Measurements from ENCODE around the gene USP48. TPM values are rescaled to one million over a fixed set of nuclear protein-coding genes. Genes with fewer than 3 reads are reported as not detected.

The USP48 gene
- total and polyA plus RNA-seq, 10 of the 15 experiments (the other 5 are each of a cell fraction or from before 2014, with no cell fraction given) = 21.2 to 115 (median 75.5) TPM

GRCh38 chr1:21774835-21775549 is 8.0 kb downstream of the USP48 start:
- peak overlapping the region; percentile 56; the same call in 1 of the 2 replicates for H3K4me2 ChIP-seq (ENCODE audit: control insufficient read depth, insufficient read depth)
- peak overlapping the region; percentile 59 for H3K27ac ChIP-seq (ENCODE audit: control insufficient read depth, insufficient read depth)
- peaks cover 2% of the 10 kb centered on the region; the same call in 2 of the 3 replicates for H3K9me3 ChIP-seq (replicated peaks; ENCODE audit: control insufficient read depth, insufficient read depth, low read length)
- BruUV-seq (replicated peaks) = no TSS peak
- DNase-seq (ENCODE audit: low read depth, low spot score) = no peak
- no peak overlapping the region for H2AFZ ChIP-seq (ENCODE audit: control insufficient read depth, low read depth, low read length)
- RAD21 ChIA-PET (ENCODE audit: unreplicated experiment) = interaction anchor here (0.7 to 1.8 kb wide), 3 partner anchors 8 to 111 kb away, joined by 3 to 15 read pairs (median 6); no protein-coding TSS in a partner anchor
- no peak overlapping the region for H3K9ac ChIP-seq (ENCODE audit: control insufficient read depth, insufficient read depth, low read length)
- no peaks in the 10 kb centered on the region for H4K20me1 ChIP-seq (ENCODE audit: control insufficient read depth, insufficient read depth)
- peaks cover 15% of the 10 kb centered on the region for H3K4me1 ChIP-seq (ENCODE audit: control insufficient read depth, insufficient read depth, low read length)
- no peak for ATAC-seq
- no peak overlapping the region for H3K4me3 ChIP-seq
- TF ChIP-seq STAT1 (conservative IDR thresholded peaks at IDR 0.05) = no peak
- TF ChIP-seq, protein P1, sequence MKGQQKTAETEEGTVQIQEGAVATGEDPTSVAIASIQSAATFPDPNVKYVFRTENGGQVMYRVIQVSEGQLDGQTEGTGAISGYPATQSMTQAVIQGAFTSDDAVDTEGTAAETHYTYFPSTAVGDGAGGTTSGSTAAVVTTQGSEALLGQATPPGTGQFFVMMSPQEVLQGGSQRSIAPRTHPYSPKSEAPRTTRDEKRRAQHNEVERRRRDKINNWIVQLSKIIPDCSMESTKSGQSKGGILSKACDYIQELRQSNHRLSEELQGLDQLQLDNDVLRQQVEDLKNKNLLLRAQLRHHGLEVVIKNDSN (IDR thresholded peaks at IDR 0.05; ENCODE audit: borderline replicate concordance, extremely low read length, insufficient read depth, low read depth, low read length) = no peak
- TF ChIP-seq, protein P2, sequence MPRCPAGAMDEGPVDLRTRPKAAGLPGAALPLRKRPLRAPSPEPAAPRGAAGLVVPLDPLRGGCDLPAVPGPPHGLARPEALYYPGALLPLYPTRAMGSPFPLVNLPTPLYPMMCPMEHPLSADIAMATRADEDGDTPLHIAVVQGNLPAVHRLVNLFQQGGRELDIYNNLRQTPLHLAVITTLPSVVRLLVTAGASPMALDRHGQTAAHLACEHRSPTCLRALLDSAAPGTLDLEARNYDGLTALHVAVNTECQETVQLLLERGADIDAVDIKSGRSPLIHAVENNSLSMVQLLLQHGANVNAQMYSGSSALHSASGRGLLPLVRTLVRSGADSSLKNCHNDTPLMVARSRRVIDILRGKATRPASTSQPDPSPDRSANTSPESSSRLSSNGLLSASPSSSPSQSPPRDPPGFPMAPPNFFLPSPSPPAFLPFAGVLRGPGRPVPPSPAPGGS (IDR thresholded peaks at IDR 0.05; ENCODE audit: borderline replicate concordance, insufficient read depth, low read depth, low read length, poor library complexity, severe bottlenecking) = no peak
- TF ChIP-seq, protein P3, sequence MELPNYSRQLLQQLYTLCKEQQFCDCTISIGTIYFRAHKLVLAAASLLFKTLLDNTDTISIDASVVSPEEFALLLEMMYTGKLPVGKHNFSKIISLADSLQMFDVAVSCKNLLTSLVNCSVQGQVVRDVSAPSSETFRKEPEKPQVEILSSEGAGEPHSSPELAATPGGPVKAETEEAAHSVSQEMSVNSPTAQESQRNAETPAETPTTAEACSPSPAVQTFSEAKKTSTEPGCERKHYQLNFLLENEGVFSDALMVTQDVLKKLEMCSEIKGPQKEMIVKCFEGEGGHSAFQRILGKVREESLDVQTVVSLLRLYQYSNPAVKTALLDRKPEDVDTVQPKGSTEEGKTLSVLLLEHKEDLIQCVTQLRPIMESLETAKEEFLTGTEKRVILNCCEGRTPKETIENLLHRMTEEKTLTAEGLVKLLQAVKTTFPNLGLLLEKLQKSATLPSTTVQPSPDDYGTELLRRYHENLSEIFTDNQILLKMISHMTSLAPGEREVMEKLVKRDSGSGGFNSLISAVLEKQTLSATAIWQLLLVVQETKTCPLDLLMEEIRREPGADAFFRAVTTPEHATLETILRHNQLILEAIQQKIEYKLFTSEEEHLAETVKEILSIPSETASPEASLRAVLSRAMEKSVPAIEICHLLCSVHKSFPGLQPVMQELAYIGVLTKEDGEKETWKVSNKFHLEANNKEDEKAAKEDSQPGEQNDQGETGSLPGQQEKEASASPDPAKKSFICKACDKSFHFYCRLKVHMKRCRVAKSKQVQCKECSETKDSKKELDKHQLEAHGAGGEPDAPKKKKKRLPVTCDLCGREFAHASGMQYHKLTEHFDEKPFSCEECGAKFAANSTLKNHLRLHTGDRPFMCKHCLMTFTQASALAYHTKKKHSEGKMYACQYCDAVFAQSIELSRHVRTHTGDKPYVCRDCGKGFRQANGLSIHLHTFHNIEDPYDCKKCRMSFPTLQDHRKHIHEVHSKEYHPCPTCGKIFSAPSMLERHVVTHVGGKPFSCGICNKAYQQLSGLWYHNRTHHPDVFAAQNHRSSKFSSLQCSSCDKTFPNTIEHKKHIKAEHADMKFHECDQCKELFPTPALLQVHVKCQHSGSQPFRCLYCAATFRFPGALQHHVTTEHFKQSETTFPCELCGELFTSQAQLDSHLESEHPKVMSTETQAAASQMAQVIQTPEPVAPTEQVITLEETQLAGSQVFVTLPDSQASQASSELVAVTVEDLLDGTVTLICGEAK (IDR thresholded peaks at IDR 0.05; ENCODE audit: borderline replicate concordance) = no peak
- no peak for TF ChIP-seq POLR2AphosphoS2 (IDR thresholded peaks at IDR 0.05; ENCODE audit: low read depth, low read length)
- TF ChIP-seq SIX5 (IDR thresholded peaks at IDR 0.05; ENCODE audit: low read depth, low read length, severe bottlenecking) = no peak
- TF ChIP-seq TAF1 (IDR thresholded peaks at IDR 0.05; ENCODE audit: borderline replicate concordance, low read depth, low read length) = no peak
- no peak for TF ChIP-seq NFYB (IDR thresholded peaks at IDR 0.05; ENCODE audit: insufficient read depth, low read depth, low read length)
- no peak for TF ChIP-seq CHD2 (IDR thresholded peaks at IDR 0.05; ENCODE audit: borderline replicate concordance, low read depth, low read length)
- no peak for TF ChIP-seq ZBED1 (IDR thresholded peaks at IDR 0.05; ENCODE audit: borderline replicate concordance)
- TF ChIP-seq, protein P4, sequence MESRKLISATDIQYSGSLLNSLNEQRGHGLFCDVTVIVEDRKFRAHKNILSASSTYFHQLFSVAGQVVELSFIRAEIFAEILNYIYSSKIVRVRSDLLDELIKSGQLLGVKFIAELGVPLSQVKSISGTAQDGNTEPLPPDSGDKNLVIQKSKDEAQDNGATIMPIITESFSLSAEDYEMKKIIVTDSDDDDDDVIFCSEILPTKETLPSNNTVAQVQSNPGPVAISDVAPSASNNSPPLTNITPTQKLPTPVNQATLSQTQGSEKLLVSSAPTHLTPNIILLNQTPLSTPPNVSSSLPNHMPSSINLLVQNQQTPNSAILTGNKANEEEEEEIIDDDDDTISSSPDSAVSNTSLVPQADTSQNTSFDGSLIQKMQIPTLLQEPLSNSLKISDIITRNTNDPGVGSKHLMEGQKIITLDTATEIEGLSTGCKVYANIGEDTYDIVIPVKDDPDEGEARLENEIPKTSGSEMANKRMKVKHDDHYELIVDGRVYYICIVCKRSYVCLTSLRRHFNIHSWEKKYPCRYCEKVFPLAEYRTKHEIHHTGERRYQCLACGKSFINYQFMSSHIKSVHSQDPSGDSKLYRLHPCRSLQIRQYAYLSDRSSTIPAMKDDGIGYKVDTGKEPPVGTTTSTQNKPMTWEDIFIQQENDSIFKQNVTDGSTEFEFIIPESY (IDR thresholded peaks at IDR 0.05) = peak; percentile 75; the same call in 1 of the 2 replicates
- no peak for TF ChIP-seq BACH1 (IDR thresholded peaks at IDR 0.05; ENCODE audit: borderline replicate concordance)
- TF ChIP-seq POLR2AphosphoS5 (IDR thresholded peaks at IDR 0.05; ENCODE audit: low read length) = peak; percentile 39; the same call in 1 of the 2 replicates
- FAIRE-seq = no peak
- intact Hi-C loops (cut with micrococcal nuclease; ENCODE audit: unreplicated experiment) (no loop called here), in situ Hi-C loops (cut with MboI) (loop anchor here (25.0 kb wide), 1 partner anchor 1812 kb away; no protein-coding TSS in a partner anchor)
- H3K36me3 ChIP-seq (ENCODE audit: control insufficient read depth in 2 of 2, insufficient read depth in 2 of 2, low read length in 1 of 2) = peaks cover 0 to 3% of the 10 kb centered on the region in 2 experiments; a peak in 2 of 4 replicates
- POLR2A ChIA-PET = interaction anchor here (7.8 kb wide), 1 partner anchor 11 kb away, joined by 102 read pairs; no protein-coding TSS in a partner anchor
- SMC1A ChIA-PET (ENCODE audit: uncharacterized antibody, unreplicated experiment) = interaction anchor here (1.2 to 7.5 kb wide), 2 partner anchors 12 to 28 kb away, joined by 3 to 100 read pairs; no protein-coding TSS in a partner anchor
- H3K27me3 ChIP-seq (replicated peaks in 1 of 2; ENCODE audit: control insufficient read depth in 2 of 2, insufficient read depth in 2 of 2, low read length in 1 of 2) = no peaks in the 10 kb centered on the region
- H3K79me2 ChIP-seq (ENCODE audit: control insufficient read depth, insufficient read depth, low read length) = peaks cover 94% of the 10 kb centered on the region
- CTCF ChIA-PET = interaction anchor here (0.6 to 4.2 kb wide), 3 partner anchors 12 to 72 kb away, joined by 3 to 29 read pairs (median 3); no protein-coding TSS in a partner anchor
- WGBS (ENCODE audit: insufficient coverage, insufficient replicate concordance, low lambda C conversion rate, missing lambda C conversion rate) = 89% methylated on average over 15 of the region's 15 CpGs

All from GM12878 (cell line).